ENCODE results near the gene TGFB1I1.

Gene TGFB1I1

GRCh38 chr16:31513126-31513525 is 41.2 kb downstream of the TGFB1I1 start:
- TF ChIP-seq CTCF (IDR thresholded peaks at IDR 0.05): no peak

GRCh38 chr16:31513884-31514283 is 41.9 kb downstream of the TGFB1I1 start:
- TF ChIP-seq CTCF (IDR thresholded peaks at IDR 0.05): no peak

GRCh38 chr16:31517800-31518402 is 45.9 kb downstream of the TGFB1I1 start:
- no peak for TF ChIP-seq CTCF (IDR thresholded peaks at IDR 0.05)

- no peak for TF ChIP-seq CTCF (IDR thresholded peaks at IDR 0.05)
These were observed 47.9 kb downstream of the TGFB1I1 start for GRCh38 chr16:31519759-31520431.

GRCh38 chr16:31521368-31521767 is 49.4 kb downstream of the TGFB1I1 start:
- no peak for TF ChIP-seq CTCF (IDR thresholded peaks at IDR 0.05)

- no peak for TF ChIP-seq CTCF (IDR thresholded peaks at IDR 0.05)
These were observed 50.1 kb downstream of the TGFB1I1 start for GRCh38 chr16:31522071-31522470.

- TF ChIP-seq CTCF (IDR thresholded peaks at IDR 0.05): no peak
These were observed 53.2 kb downstream of the TGFB1I1 start for GRCh38 chr16:31525113-31525512.

All from LNCAP (cell line).